Lower lobe of right lung (tissue), 2 donors: ENCODE measurements around the gene KLHL20. TPM values are rescaled to one million over a fixed set of nuclear protein-coding genes. Genes with fewer than 3 reads are reported as not detected.
"Not testable (repeated sequence)": the region's sequence is repeated elsewhere in the genome, so short reads cannot be mapped to it uniquely, and the experiment has no call there.

ENCODE experiments used
- ATAC-seq, 2 donors: fragments of 200-7000 bp; cut with Tn5 transposase; one replicate each; pipeline ENCODE4 v1.9.1; 2020 to 2022; ENCODE audit warnings: mild to moderate bottlenecking in 2 of 2, moderate library complexity in 2 of 2
- DNase-seq: peaks from one replicate; pipeline ENCODE4 v3.0.0-alpha.2; 2020
- H3K27ac ChIP-seq: fragments of 200-600 bp; one replicate; pipeline ENCODE4 v1.8.0; 2022
- H3K27me3 ChIP-seq: fragments of 200-600 bp; one replicate; pipeline ENCODE4 v1.8.0; 2022; ENCODE audit warnings: low read depth
- H3K36me3 ChIP-seq: fragments of 200-600 bp; one replicate; pipeline ENCODE4 v1.8.0; 2022; ENCODE audit warnings: mild to moderate bottlenecking
- H3K4me1 ChIP-seq: fragments of 200-600 bp; one replicate; pipeline ENCODE4 v1.8.0; 2022
- H3K4me3 ChIP-seq: fragments of 200-600 bp; one replicate; pipeline ENCODE4 v1.8.0; 2022; ENCODE audit warnings: mild to moderate bottlenecking
- H3K9me3 ChIP-seq: fragments of 200-600 bp; one replicate; pipeline ENCODE4 v1.8.0; 2022
- intact Hi-C: fragments of 100-400 bp; cut with DNase I; formaldehyde crosslinking; loops from one replicate; pipeline ENCODE4 v1.11.0; 2022
- long read RNA-seq: library from polyadenylated mRNA; unstranded; transcript quantifications from one replicate; pipeline ENCODE4 v2.0.0, GENCODE V29; 2021
- total RNA-seq: library from RNA; stranded (reverse); fragmentation: NEBNext Ultra II Directional; extraction: Animal tissue kit (Norgen Biotek cat#: 25700); gene quantifications from one replicate; pipeline ENCODE4 v1.2.1, GENCODE V29; 2021
- TF ChIP-seq, protein P1 (sequence below): fragments of 200-600 bp; IDR thresholded peaks from one replicate; pipeline ENCODE4 v1.8.0; 2022; ENCODE audit warnings: antibody characterized with exemption, mild to moderate bottlenecking
- donor health status: DM: no; HTN: yes; CAD: no; lungs with severe emphysema.

The KLHL20 gene, protein sequence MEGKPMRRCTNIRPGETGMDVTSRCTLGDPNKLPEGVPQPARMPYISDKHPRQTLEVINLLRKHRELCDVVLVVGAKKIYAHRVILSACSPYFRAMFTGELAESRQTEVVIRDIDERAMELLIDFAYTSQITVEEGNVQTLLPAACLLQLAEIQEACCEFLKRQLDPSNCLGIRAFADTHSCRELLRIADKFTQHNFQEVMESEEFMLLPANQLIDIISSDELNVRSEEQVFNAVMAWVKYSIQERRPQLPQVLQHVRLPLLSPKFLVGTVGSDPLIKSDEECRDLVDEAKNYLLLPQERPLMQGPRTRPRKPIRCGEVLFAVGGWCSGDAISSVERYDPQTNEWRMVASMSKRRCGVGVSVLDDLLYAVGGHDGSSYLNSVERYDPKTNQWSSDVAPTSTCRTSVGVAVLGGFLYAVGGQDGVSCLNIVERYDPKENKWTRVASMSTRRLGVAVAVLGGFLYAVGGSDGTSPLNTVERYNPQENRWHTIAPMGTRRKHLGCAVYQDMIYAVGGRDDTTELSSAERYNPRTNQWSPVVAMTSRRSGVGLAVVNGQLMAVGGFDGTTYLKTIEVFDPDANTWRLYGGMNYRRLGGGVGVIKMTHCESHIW
- 24.9 TPM for total RNA-seq
- long read RNA-seq, transcript KLHL20-201 (12 exons, 3,421 nt) = major isoform, 20 of 52 reads
- long read RNA-seq, partial matches to known transcripts = 11 of 52 reads
- long read RNA-seq, other reads (novel, unspliced or antisense) = 20 of 52 reads

DNA sequence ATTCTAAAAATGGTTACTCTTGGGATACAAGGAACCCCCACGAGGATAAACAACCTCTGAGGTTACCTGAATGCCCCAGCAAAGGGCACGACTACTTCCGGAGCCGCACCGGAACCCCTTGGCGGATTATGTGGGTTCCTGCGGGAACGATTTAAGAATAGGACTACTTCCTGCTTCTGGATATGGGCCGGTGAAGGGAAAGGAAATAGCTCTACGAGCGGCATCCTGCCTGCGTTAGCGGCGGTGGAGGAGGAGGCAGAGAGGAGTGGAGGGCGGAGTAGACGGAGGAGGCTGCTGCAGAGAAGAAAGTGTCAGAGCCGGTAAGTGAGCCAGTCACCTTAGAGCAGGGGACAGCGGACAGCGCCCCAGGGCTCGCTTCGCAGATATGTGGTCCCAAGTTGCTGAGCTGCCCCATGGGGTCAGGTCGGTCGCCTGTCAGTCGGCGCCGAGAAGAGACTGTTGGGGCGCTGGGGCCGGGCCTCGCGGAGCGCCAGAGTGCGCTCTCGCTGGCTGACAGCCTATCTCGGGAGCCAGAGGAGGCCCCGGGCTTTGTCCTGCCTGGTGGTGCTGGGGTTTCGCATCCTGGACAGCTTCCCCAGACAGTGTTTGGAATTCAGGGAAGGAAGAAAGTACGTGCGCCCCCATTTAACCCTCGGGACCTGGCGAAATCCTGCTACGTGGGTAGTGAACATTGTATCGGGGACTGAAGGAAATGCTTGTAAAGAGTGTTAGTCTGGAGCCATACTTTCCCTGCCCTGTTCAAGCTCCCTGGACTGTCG lies at the start of gene KLHL20:
KLHL20 (plus strand) TSS at position 223 of the 779 bp plus-strand sequence. CDS start 1,063 bp downstream, outside the sequence.
- TF ChIP-seq, protein P1, sequence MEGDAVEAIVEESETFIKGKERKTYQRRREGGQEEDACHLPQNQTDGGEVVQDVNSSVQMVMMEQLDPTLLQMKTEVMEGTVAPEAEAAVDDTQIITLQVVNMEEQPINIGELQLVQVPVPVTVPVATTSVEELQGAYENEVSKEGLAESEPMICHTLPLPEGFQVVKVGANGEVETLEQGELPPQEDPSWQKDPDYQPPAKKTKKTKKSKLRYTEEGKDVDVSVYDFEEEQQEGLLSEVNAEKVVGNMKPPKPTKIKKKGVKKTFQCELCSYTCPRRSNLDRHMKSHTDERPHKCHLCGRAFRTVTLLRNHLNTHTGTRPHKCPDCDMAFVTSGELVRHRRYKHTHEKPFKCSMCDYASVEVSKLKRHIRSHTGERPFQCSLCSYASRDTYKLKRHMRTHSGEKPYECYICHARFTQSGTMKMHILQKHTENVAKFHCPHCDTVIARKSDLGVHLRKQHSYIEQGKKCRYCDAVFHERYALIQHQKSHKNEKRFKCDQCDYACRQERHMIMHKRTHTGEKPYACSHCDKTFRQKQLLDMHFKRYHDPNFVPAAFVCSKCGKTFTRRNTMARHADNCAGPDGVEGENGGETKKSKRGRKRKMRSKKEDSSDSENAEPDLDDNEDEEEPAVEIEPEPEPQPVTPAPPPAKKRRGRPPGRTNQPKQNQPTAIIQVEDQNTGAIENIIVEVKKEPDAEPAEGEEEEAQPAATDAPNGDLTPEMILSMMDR = no peak
- no peaks in the 10 kb centered on the region for H3K36me3 ChIP-seq
- ATAC-seq (peak; percentile 98), DNase-seq (peak; percentile 84)
- H3K27me3 ChIP-seq = peaks cover 7% of the 10 kb centered on the region
- H3K4me1 ChIP-seq = peaks cover 27% of the 10 kb centered on the region
- peak within 1 kb of the TSS; percentile 89 for H3K27ac ChIP-seq
- peak within 1 kb of the TSS; percentile 69 for H3K4me3 ChIP-seq
- intact Hi-C loops = no loop called here
- H3K9me3 ChIP-seq = no peaks in the 10 kb centered on the region

DNA sequence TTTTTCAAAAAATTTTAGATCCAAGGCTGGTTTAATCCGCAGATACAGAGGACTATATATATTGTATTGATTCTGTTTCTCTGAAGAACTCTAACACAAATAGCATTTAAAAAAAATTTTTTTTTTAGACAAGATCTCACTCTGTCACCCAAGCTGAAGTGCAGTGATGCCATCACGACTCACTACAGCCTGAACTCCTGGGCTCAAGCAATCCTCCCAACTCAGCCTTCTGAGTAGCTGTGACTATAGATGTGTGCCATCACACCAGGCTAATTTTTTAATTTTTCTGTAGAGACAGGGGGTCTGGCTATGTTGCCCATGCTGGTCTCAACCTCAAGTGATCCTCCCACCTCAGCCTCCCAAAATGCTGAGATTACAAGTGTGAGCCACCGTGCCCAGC lies 48.1 kb upstream of the KLHL20 start:
- intact Hi-C loops = no loop called here
- no peaks in the 10 kb centered on the region for H3K9me3 ChIP-seq
- DNase-seq = no peak
- H3K4me1 ChIP-seq = peaks cover 12% of the 10 kb centered on the region
- H3K36me3 ChIP-seq = no peaks in the 10 kb centered on the region
- no peak overlapping the region for H3K27ac ChIP-seq
- no peak overlapping the region for H3K4me3 ChIP-seq
- ATAC-seq = no peak
- TF ChIP-seq, protein P1 = no peak
- peaks cover 5% of the 10 kb centered on the region for H3K27me3 ChIP-seq

DNA sequence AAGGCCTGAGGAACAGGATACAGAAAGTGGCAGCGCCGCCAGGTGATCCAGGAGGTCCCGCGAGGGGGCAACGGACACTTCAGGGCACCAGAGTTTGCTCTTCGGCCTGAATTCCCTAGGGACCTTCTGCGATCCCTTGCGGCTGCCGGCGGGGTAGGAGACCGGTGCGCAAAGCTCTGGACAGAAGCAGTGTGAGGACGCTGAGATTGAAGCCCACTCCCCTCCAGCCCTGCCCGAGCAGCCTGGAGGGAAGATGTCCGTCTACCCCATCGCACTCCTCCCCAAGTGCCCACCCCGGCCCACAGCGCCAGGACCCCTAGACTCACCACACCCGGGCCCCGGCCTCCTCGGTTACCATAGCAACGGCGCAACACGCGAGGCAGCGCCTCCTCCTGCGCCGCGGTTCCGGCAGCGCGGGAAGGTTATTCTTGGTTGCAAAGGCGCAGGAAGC lies 45.3 kb upstream of the KLHL20 start, which contains the start of gene ANKRD45:
ANKRD45 (minus strand) TSS at position 361 of the 451 bp plus-strand sequence. CDS start 10,433 bp downstream, outside the sequence.
- peak within 1 kb of the TSS; percentile 49 for H3K4me3 ChIP-seq
- no peaks in the 10 kb centered on the region for H3K9me3 ChIP-seq
- H3K27ac ChIP-seq = no peak within 1 kb of the TSS
- ATAC-seq = peak; percentile 75 to 77
- peaks cover 12% of the 10 kb centered on the region for H3K4me1 ChIP-seq
- peak; percentile 68 for DNase-seq
- TF ChIP-seq, protein P1 = no peak
- H3K36me3 ChIP-seq = no peaks in the 10 kb centered on the region
- intact Hi-C loops = no loop called here
- peaks cover 5% of the 10 kb centered on the region for H3K27me3 ChIP-seq

DNA sequence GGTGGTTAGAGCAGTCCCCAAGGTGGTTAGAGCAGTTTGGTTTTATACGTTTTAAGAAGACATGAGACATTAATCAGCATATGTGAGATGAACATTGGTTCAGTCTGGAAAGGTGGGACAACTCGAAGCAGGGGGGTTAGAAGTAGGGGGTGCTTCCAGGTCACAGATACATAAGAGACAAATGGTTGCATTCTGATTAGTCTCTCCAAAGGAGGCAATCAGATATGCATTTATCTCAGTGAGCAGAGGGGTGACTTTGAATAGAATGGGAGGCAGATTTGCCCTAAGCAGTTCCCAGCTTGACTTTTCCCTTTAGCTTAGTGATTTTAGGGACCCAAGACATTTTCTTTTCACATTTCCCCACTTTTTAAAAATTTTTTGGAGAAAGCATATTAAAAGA lies 40.3 kb upstream of the KLHL20 start:
- H3K9me3 ChIP-seq, H3K36me3 ChIP-seq, H3K27me3 ChIP-seq, ATAC-seq, H3K4me3 ChIP-seq, intact Hi-C loops, H3K27ac ChIP-seq, H3K4me1 ChIP-seq, DNase-seq: not testable (repeated sequence)

DNA sequence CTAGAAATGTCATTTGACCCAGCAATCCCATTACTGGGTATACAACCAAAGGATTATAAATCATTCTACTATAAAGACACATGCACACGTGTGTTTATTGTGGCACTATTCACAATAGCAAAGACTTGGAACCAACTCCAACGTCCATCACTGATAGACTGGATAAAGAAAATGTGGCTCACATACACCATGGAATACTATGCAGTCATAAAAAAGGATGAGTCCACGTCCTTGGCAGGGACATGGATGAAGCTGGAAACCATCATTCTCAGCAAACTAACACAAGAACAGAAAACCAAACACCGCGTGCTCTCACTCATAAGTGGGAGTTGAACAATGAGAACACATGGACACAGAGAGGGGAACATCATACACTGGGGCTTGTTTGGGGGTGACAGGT lies 34.6 kb upstream of the KLHL20 start:
- H3K9me3 ChIP-seq, H3K4me3 ChIP-seq, DNase-seq, intact Hi-C loops, H3K4me1 ChIP-seq, H3K27ac ChIP-seq, H3K27me3 ChIP-seq, ATAC-seq, H3K36me3 ChIP-seq: not testable (repeated sequence)

DNA sequence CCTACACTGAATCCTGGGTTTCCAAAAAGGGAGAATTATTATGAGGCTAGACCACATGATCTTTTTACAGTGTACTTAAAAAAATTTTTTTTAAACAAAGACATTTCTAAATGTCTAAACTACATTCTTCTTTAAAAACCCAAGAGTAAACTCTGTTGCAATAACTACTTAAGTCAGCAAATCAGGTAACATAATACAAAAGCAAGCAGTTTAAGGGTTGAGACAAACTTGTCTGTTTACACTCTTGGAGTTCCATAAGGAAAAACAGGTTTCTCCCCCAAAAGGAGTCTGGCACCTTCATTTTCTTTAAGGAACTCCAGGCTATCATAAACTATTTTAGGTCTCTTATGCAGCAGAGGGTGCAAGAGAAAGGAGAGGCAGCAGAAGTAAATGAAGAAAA lies 32.6 kb upstream of the KLHL20 start:
- Histone ChIP-seq H3K36me3 (no peaks in the 10 kb centered on the region), H3K27ac (no peak overlapping the region)

DNA sequence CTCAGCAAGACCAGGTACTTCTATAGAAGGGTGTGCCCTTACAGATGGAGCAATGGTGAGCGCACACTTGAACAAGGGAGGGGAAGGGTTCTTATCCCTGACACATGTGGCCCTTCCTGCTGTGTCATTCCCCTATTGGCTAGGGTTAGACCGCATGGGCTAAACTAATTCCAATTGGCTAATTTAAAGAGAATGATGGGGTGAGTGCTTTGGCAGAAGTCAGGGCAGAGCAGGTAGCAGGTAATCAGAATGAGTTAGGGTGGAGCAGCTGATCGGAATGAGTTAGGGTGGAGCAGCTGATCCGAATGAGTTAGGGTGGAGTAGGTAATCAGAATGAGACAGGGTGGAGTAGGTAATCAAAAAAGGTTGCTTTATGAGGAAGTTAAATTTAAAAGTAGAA lies 30.9 kb upstream of the KLHL20 start:
- H3K27me3 ChIP-seq, H3K27ac ChIP-seq, ATAC-seq, intact Hi-C loops, H3K4me3 ChIP-seq, H3K4me1 ChIP-seq, H3K9me3 ChIP-seq, H3K36me3 ChIP-seq, DNase-seq: not testable (repeated sequence)

More for the DNA sequence above, 32.6 kb upstream of the KLHL20 start:
- no peak for DNase-seq
- no peaks in the 10 kb centered on the region for H3K4me1 ChIP-seq
- intact Hi-C loops = no loop called here
- no peaks in the 10 kb centered on the region for H3K9me3 ChIP-seq
- ATAC-seq = peak in 1 of 2 donors; percentile 54
- TF ChIP-seq, protein P1 = no peak
- no peaks in the 10 kb centered on the region for H3K27me3 ChIP-seq
- no peak overlapping the region for H3K4me3 ChIP-seq

DNA sequence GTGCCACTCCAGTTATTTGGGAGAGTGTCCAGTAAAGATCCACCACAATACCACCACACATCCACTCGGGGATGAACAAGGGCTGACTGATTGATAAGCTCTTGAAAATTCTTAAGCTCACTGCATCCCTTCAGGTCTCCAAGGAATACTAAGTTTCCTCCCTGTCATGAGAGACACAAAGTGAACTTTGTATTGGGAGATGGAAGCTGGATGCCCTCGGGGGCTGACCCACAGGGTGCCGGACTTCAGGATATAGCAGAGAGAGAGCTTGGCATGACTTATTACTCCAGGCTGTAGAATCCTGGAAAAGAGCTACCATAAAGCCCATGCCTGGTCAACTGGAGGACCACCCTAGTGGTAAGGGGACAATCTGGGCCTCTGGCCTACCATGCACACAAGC lies 29.7 kb upstream of the KLHL20 start:
- H3K27ac ChIP-seq, intact Hi-C loops, H3K4me1 ChIP-seq, ATAC-seq, H3K27me3 ChIP-seq, DNase-seq, H3K4me3 ChIP-seq, H3K36me3 ChIP-seq, H3K9me3 ChIP-seq: not testable (repeated sequence)
